NCI-H2107 treated with DMSO at 0.1 percent for 48 hours (cell line): ENCODE measurements around the gene TTLL11.
"Not testable (repeated sequence)": the region's sequence is repeated elsewhere in the genome, so short reads cannot be mapped to it uniquely, and the experiment has no call there.

ENCODE experiments used
- DNase-seq: peaks from one replicate; lab custom pipeline; 2025; ENCODE audit not compliant: unreplicated experiment; lab: John Stamatoyannopoulos, UW

The TTLL11 gene

GRCh38 chr9:122011818-122012498 is 81.2 kb downstream of the TTLL11 start:
- no peak for DNase-seq

- DNase-seq = no peak
Measured at GRCh38 chr9:122008559-122008958, 84.5 kb downstream of the TTLL11 start.

GRCh38 chr9:122007837-122008236 is 85.3 kb downstream of the TTLL11 start:
- DNase-seq = no peak

GRCh38 chr9:122005597-122005996 is 87.5 kb downstream of the TTLL11 start:
- no peak for DNase-seq

- no peak for DNase-seq
Measured at GRCh38 chr9:122004589-122004988, 88.5 kb downstream of the TTLL11 start.

- DNase-seq = peak; percentile 10
Measured at GRCh38 chr9:122001491-122002201, 91.5 kb downstream of the TTLL11 start.

- not testable (repeated sequence) for DNase-seq
Measured at GRCh38 chr9:122000526-122000925, 92.6 kb downstream of the TTLL11 start.

GRCh38 chr9:121999556-121999955 is 93.6 kb downstream of the TTLL11 start:
- DNase-seq = no peak

GRCh38 chr9:121998513-121999049 is 94.5 kb downstream of the TTLL11 start:
- no peak for DNase-seq

GRCh38 chr9:121997791-121998190 is 95.3 kb downstream of the TTLL11 start:
- no peak for DNase-seq

GRCh38 chr9:121996783-121997182 is 96.3 kb downstream of the TTLL11 start:
- DNase-seq = no peak

GRCh38 chr9:121995997-121996396 is 97.1 kb downstream of the TTLL11 start:
- DNase-seq = no peak

- peak; percentile 52 for DNase-seq
Measured at GRCh38 chr9:121992571-121993212, 100.4 kb downstream of the TTLL11 start.

GRCh38 chr9:121991307-121991661 is 101.8 kb downstream of the TTLL11 start:
- DNase-seq = no peak

GRCh38 chr9:121990600-121991306 is 102.4 kb downstream of the TTLL11 start:
- no peak for DNase-seq

GRCh38 chr9:121989010-121989409 is 104.1 kb downstream of the TTLL11 start:
- DNase-seq = no peak

GRCh38 chr9:121987314-121987713 is 105.8 kb downstream of the TTLL11 start:
- DNase-seq = no peak

GRCh38 chr9:121985792-121986494 is 107.2 kb downstream of the TTLL11 start:
- DNase-seq = no peak

- DNase-seq = no peak
Measured at GRCh38 chr9:121984726-121985402, 108.2 kb downstream of the TTLL11 start.

- no peak for DNase-seq
Measured at GRCh38 chr9:121983736-121984135, 109.4 kb downstream of the TTLL11 start.
